ENCODE data around the gene CREG2.

Gene CREG2

GRCh38 chr2:101369100-101369499 is 18.2 kb downstream of the CREG2 start:
- no peak for DNase-seq (ENCODE audit: low read depth)
- TF ChIP-seq CTCF (conservative IDR thresholded peaks at IDR 0.05; ENCODE audit: control insufficient read depth, insufficient read depth, low read depth, low read length) = no peak
- no peak overlapping the region for H3K4me3 ChIP-seq (ENCODE audit: control insufficient read depth, low read depth, low read length)

- no peak for TF ChIP-seq CTCF (conservative IDR thresholded peaks at IDR 0.05; ENCODE audit: control insufficient read depth, insufficient read depth, low read depth, low read length)
- H3K4me3 ChIP-seq (ENCODE audit: control insufficient read depth, low read depth, low read length) = no peak overlapping the region
- no peak for DNase-seq (ENCODE audit: low read depth)
Observed at GRCh38 chr2:101368376-101368775, 18.9 kb downstream of the CREG2 start.

GRCh38 chr2:101367508-101367907 is 19.8 kb downstream of the CREG2 start:
- no peak for TF ChIP-seq CTCF (conservative IDR thresholded peaks at IDR 0.05; ENCODE audit: control insufficient read depth, insufficient read depth, low read depth, low read length)
- DNase-seq (ENCODE audit: low read depth) = no peak
- no peak overlapping the region for H3K4me3 ChIP-seq (ENCODE audit: control insufficient read depth, low read depth, low read length)

GRCh38 chr2:101364878-101365277 is 22.4 kb downstream of the CREG2 start:
- TF ChIP-seq CTCF (conservative IDR thresholded peaks at IDR 0.05; ENCODE audit: control insufficient read depth, insufficient read depth, low read depth, low read length) = no peak
- no peak overlapping the region for H3K4me3 ChIP-seq (ENCODE audit: control insufficient read depth, low read depth, low read length)
- peak; percentile 31 for DNase-seq (ENCODE audit: low read depth)

- H3K4me3 ChIP-seq (ENCODE audit: control insufficient read depth, low read depth, low read length) = no peak overlapping the region
- no peak for TF ChIP-seq CTCF (conservative IDR thresholded peaks at IDR 0.05; ENCODE audit: control insufficient read depth, insufficient read depth, low read depth, low read length)
Observed at GRCh38 chr2:101362777-101363176, 24.5 kb downstream of the CREG2 start.

GRCh38 chr2:101362316-101362715 is 25.0 kb downstream of the CREG2 start:
- H3K4me3 ChIP-seq (ENCODE audit: control insufficient read depth, low read depth, low read length) = no peak overlapping the region
- no peak for TF ChIP-seq CTCF (conservative IDR thresholded peaks at IDR 0.05; ENCODE audit: control insufficient read depth, insufficient read depth, low read depth, low read length)
- no peak for DNase-seq (ENCODE audit: low read depth)

More at GRCh38 chr2:101362777-101363176, 24.5 kb downstream of the CREG2 start:
- DNase-seq (ENCODE audit: low read depth) = no peak

GRCh38 chr2:101361522-101361921 is 25.8 kb downstream of the CREG2 start:
- no peak for DNase-seq (ENCODE audit: low read depth)
- H3K4me3 ChIP-seq (ENCODE audit: control insufficient read depth, low read depth, low read length) = no peak overlapping the region
- TF ChIP-seq CTCF (conservative IDR thresholded peaks at IDR 0.05; ENCODE audit: control insufficient read depth, insufficient read depth, low read depth, low read length) = no peak

Data from fibroblast of mammary gland (primary cell).